CD4-positive, CD25-positive, alpha-beta regulatory T cell (primary cell): ENCODE measurements around the gene FNDC11. TPM values are rescaled to one million over a fixed set of nuclear protein-coding genes. Genes with fewer than 3 reads are reported as not detected.

ENCODE experiments used
- ATAC-seq, 2 donors: fragments of 150-1000 bp; cut with Tn5 transposase; one replicate each; pipeline ENCODE4 v1.10.0; 2021; ENCODE audit warnings: low read depth in 2 of 2, moderate number of reproducible peaks in 2 of 2, moderate library complexity in 1 of 2
- DNase-seq, 3 donors: peaks; one replicate each; pipeline versions ENCODE4 v3.0.0 to v3.0.0-alpha.2; 2012 to 2022; ENCODE audit warnings: mixed read lengths in 1 of 3
- H3K27ac ChIP-seq: one replicate; pipeline ENCODE4 v1.7.0; 2013; ENCODE audit warnings: mild to moderate bottlenecking, low read length; ENCODE audit not compliant: insufficient read depth, poor library complexity, severe bottlenecking
- H3K27me3 ChIP-seq: one replicate; pipeline ENCODE4 v1.7.0; 2013; ENCODE audit warnings: low read length; ENCODE audit not compliant: control insufficient read depth, insufficient read depth
- H3K36me3 ChIP-seq: one replicate; pipeline ENCODE4 v1.7.0; 2013; ENCODE audit warnings: mild to moderate bottlenecking, low read length, moderate library complexity; ENCODE audit not compliant: control insufficient read depth, insufficient read depth
- H3K4me1 ChIP-seq: 2 replicates; pipeline ENCODE4 v1.7.0; 2013; ENCODE audit warnings: mild to moderate bottlenecking, low read length; ENCODE audit not compliant: insufficient read depth, control insufficient read depth, poor library complexity, severe bottlenecking
- H3K4me3 ChIP-seq: one replicate; pipeline ENCODE4 v1.7.0; 2013; ENCODE audit warnings: low read depth, mild to moderate bottlenecking, low read length, moderate library complexity
- H3K9me3 ChIP-seq, 2 experiments: 1 replicate in 1 of 2; 2 replicates in 1 of 2; pipeline ENCODE4 v1.7.0; 2013; ENCODE audit warnings: low read length in 2 of 2, mild to moderate bottlenecking in 1 of 2, moderate library complexity in 1 of 2; ENCODE audit not compliant: control insufficient read depth in 2 of 2
- H3K27ac Mint-ChIP-seq, 3 donors: one replicate each; pipeline ENCODE4 v1.8.0; 2020 to 2022; ENCODE audit warnings: mild to moderate bottlenecking in 3 of 3, mixed read lengths in 3 of 3, moderate library complexity in 2 of 3
- H3K27me3 Mint-ChIP-seq: one replicate; pipeline ENCODE4 v1.8.0; 2022; ENCODE audit warnings: mild to moderate bottlenecking, mixed read lengths
- H3K36me3 Mint-ChIP-seq: one replicate; pipeline ENCODE4 v1.8.0; 2020; ENCODE audit warnings: mixed read lengths
- H3K4me1 Mint-ChIP-seq, 4 donors: one replicate each; pipeline ENCODE4 v1.8.0; 2020 to 2022; ENCODE audit warnings: mixed read lengths in 4 of 4, mild to moderate bottlenecking in 1 of 4
- H3K4me3 Mint-ChIP-seq, 4 donors: one replicate each; pipeline ENCODE4 v1.8.0; 2020 to 2022; ENCODE audit warnings: mild to moderate bottlenecking in 4 of 4, mixed read lengths in 4 of 4, moderate library complexity in 3 of 4
- H3K9me3 Mint-ChIP-seq, 7 donors: one replicate each; pipeline ENCODE4 v1.8.0; 2020 to 2022; ENCODE audit warnings: mixed read lengths in 7 of 7, mild to moderate bottlenecking in 3 of 7, moderate library complexity in 2 of 7
- polyA plus RNA-seq, 4 donors: library from polyadenylated mRNA; unstranded; fragments of 300-500 nt; fragmentation: Illumina TruSeq; gene quantifications; one replicate each; pipeline ENCODE4 v1.2.3, GENCODE V29; 2021
- total RNA-seq: library from RNA; stranded (reverse); gene quantifications from one replicate; pipeline ENCODE4 v1.2.3, GENCODE V29; 2022

Gene FNDC11
- total and polyA plus RNA-seq, 5 donors from 2014 or later = 0.07 to 1.5 (median 0.18) TPM

DNA sequence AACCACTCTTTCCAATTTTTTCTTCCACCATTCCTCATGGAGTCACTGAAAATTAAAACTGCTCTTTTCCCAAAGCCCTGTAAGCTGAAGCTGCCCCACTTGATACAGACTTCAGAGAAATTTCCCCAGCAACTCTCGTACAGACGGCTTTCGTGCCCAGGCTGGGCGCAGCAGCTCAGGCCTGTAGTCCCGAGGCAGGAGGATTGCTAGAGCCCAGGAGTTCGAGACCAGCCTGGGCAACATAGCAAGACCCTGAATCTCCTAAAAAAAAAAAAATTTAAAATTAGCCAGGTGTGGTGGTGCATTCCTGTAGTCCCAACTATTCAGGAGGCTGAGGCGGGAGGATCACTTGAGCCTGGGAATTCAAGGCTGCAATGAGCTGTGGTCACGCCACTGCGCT is 26.8 kb upstream of the FNDC11 start:
- H3K27ac ChIP-seq = no peak overlapping the region
- no peaks in the 10 kb centered on the region for H3K27me3 ChIP-seq
- peaks cover 10% of the 10 kb centered on the region for H3K36me3 ChIP-seq
- H3K4me1 ChIP-seq = peaks cover 6% of the 10 kb centered on the region
- Mint-ChIP-seq H3K4me1 (peaks cover 4 to 20% (median 13%) of the 10 kb centered on the region in 4 donors), H3K4me3 (peak overlapping the region in 1 of 4 donors; percentile 61), H3K27ac (peak overlapping the region in 2 of 3 donors; percentile 4 to 35), H3K36me3 (peaks cover 13% of the 10 kb centered on the region), H3K27me3 (peaks cover 10% of the 10 kb centered on the region), H3K9me3 (peaks cover 0 to 3% (median 2%) of the 10 kb centered on the region in 7 donors)
- no peaks in the 10 kb centered on the region for H3K9me3 ChIP-seq
- no peak overlapping the region for H3K4me3 ChIP-seq
- DNase-seq = no peak
- ATAC-seq = no peak

DNA sequence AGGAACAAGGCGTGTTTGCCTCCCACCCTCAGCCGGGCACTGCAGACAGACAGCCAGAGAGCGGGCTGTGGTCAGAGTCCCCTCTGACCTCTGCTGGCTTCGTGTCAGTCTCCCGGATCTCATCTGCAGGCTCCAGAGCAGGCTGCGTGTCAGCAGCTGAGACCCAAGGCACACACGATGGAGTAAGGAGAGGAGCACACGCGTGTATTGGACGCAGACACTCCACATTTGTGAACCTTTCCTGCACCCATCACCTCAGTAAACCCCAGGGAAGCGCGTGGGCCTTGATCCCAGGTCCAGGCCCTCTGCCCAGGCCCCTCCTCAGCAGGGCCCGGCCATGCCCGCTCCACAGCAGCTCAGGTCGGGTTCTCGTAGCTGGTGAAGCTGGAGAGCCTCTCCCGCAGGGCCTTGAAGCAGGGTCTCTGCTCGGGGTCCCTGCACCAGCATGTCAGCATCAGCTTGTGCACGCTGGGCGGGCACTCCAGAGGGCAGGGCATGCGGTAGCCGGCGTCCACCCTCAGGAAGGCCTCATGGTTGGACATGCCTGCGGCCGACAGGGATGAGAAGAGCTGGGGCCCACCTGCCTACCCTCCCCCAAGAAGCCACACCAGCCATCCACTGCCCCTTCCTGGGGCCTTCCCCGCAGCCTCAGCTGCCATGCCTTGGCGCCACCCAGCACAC is 24.6 kb upstream of the FNDC11 start:
- H3K4me1 ChIP-seq = no peaks in the 10 kb centered on the region
- Mint-ChIP-seq H3K36me3 (peaks cover 3% of the 10 kb centered on the region), H3K4me3 (peak overlapping the region in 1 of 4 donors; percentile 44), H3K4me1 (peaks cover 4 to 12% (median 8%) of the 10 kb centered on the region in 4 donors), H3K9me3 (no peaks in the 10 kb centered on the region), H3K27ac (peak overlapping the region in 1 of 3 donors; percentile 38), H3K27me3 (peaks cover 10% of the 10 kb centered on the region)
- ATAC-seq = no peak
- no peaks in the 10 kb centered on the region for H3K9me3 ChIP-seq
- no peak for DNase-seq
- no peaks in the 10 kb centered on the region for H3K36me3 ChIP-seq
- H3K27me3 ChIP-seq = no peaks in the 10 kb centered on the region
- no peak overlapping the region for H3K27ac ChIP-seq
- H3K4me3 ChIP-seq = no peak overlapping the region

DNA sequence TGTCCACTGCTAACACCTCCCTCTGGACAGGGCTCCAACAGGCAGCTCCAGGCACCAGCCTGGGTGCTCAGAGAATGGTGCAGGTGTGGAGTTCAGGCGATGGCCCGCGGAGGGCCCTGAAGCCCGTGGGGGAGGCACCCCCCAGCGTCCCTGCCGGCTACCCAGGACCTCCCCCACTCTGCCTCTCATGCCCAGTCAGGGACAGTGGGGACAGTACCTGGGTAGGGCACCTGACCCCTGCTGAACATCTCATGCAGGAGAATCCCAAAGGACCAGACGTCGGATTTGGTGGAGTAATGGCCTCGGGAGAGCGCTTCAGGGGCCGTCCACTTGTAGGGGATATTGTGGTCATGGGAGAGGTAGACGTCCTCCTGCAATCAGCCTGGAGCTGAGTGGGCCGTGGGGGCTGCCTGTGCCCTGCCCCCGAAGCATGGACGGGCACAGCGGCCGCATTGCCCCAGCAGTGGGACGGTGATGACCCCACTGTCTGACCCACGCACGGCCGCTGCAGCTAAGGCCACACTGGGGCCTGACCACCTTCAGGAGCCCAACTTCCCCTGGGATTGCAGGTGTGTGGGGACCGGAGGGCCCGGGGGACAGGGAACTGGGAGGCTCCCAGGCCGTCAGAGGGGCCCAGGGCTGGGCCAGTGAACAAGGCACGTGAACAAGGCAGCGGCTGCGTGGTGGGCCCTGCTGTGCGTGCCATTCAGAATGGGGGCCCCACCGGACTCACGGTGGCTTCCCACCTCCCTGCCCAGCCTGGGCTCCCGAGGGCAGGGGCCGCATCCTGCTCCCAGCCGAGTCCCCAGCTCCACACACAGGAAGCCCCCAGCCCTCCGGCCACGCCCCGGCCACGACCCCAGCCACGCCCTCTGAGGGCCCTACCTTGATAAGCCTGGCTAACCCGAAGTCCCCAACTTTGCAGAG is 23.8 kb upstream of the FNDC11 start:
- Histone ChIP-seq H3K4me1 (no peaks in the 10 kb centered on the region), H3K9me3 (no peaks in the 10 kb centered on the region), H3K27ac (no peak overlapping the region), H3K4me3 (no peak overlapping the region), H3K27me3 (no peaks in the 10 kb centered on the region), H3K36me3 (no peaks in the 10 kb centered on the region)
- Mint-ChIP-seq H3K9me3 (no peaks in the 10 kb centered on the region), H3K4me3 (peak overlapping the region in 1 of 4 donors; percentile 44), H3K36me3 (no peaks in the 10 kb centered on the region), H3K4me1 (peaks cover 2 to 7% (median 4%) of the 10 kb centered on the region in 4 donors), H3K27me3 (peaks cover 5% of the 10 kb centered on the region), H3K27ac (no peak overlapping the region)
- no peak for DNase-seq
- ATAC-seq = no peak

DNA sequence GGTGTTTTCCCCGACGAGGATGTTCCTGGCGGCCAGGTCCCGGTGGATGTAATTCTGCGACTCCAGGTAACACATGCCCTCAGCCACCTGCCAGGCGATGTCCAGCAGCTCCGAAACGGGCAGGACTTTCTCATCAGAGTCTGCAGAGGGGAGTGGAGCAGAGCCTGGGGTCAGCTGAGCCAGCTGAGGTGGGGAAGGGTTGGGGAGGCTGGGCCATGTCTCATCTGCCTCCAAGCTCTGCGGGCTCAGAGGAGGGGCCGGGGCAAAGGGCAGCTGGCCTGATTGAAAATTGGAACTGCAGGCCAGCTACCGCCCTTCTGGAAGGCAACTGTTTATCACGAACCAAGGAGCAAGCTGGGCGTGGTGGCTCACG is 23.2 kb upstream of the FNDC11 start:
- Mint-ChIP-seq H3K27ac (no peak overlapping the region), H3K27me3 (peaks cover 5% of the 10 kb centered on the region), H3K36me3 (no peaks in the 10 kb centered on the region), H3K4me3 (no peak overlapping the region), H3K4me1 (peaks cover 0 to 7% (median 3%) of the 10 kb centered on the region in 4 donors), H3K9me3 (no peaks in the 10 kb centered on the region)
- DNase-seq (no peak), ATAC-seq (no peak)
- Histone ChIP-seq H3K27ac (no peak overlapping the region), H3K27me3 (no peaks in the 10 kb centered on the region), H3K4me1 (no peaks in the 10 kb centered on the region), H3K36me3 (no peaks in the 10 kb centered on the region), H3K4me3 (no peak overlapping the region), H3K9me3 (no peaks in the 10 kb centered on the region)

DNA sequence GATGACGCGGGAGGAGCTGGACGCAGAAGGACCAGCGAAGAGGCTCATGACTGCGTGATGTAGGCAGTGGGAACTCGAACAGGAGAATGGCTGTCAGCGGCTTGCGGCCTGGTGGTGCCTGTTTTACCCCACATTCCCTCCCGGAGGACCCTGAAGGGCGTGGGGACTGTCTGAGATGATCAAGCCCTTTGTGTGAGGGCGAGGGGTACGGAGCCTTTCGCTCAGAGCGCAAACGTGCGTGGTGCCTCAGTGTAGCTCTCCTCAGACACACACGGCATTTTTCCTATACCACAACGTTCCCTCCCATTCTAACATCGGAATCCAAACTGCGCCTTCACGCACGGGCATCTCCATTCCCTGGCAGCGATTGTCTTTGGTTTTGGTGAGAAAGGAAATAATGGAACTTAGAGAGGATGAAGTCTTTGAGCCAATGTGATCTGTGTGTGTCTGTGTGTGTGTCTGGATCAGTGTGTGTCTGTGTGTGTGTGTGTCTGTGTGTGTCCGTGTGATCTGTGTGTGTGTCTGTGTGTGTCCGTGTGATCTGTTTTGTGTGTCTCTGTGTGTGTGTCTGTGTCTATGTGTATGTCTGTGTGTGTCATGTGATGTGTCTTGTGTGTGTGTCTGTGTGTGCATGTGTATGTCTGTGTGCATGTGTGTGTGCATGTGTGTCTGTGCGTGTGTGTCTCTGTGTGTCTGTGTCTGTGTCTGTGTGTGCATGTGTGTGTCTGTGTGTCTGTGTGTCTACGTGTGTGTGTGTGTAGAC is 22.1 kb upstream of the FNDC11 start:
- Mint-ChIP-seq H3K4me1 (peaks cover 0 to 7% (median 5%) of the 10 kb centered on the region in 4 donors), H3K27me3 (peaks cover 5% of the 10 kb centered on the region), H3K4me3 (peak overlapping the region in 2 of 4 donors; percentile 72 to 96), H3K27ac (no peak overlapping the region), H3K36me3 (no peaks in the 10 kb centered on the region), H3K9me3 (no peaks in the 10 kb centered on the region)
- Histone ChIP-seq H3K36me3 (no peaks in the 10 kb centered on the region), H3K27me3 (no peaks in the 10 kb centered on the region), H3K4me1 (peaks cover 2% of the 10 kb centered on the region), H3K9me3 (no peaks in the 10 kb centered on the region), H3K27ac (no peak overlapping the region), H3K4me3 (no peak overlapping the region)
- DNase-seq = no peak
- ATAC-seq = no peak

DNA sequence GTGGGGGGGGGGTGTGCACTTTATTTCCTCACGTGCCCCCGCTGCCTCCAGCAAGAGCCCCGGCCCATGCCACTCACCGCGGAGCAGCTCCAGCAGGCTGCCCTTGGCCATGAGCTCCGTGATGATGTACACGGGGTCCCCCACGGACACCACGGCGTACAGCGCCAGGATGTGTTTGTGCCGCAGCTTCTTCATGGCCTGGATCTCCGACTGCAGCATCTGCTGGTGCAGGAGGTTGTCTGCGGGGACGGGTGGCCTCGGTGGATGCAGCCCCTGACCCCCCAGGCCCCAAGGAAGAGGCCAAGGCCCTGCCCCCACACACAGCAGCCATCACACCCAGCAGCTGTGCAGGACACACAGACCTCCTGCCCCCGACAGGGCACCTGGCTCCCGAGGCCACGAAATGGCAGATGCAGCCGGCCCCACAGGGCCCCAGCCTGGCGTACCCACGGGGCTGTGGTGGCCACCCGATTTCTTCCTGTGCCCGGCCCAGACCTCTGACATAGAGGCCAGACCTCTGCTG is 21.4 kb upstream of the FNDC11 start:
- Mint-ChIP-seq H3K27me3 (peaks cover 5% of the 10 kb centered on the region), H3K9me3 (no peaks in the 10 kb centered on the region), H3K4me1 (peaks cover 0 to 9% (median 4%) of the 10 kb centered on the region in 4 donors), H3K27ac (no peak overlapping the region), H3K36me3 (no peaks in the 10 kb centered on the region), H3K4me3 (peak overlapping the region in 2 of 4 donors; percentile 72 to 96)
- no peaks in the 10 kb centered on the region for H3K9me3 ChIP-seq
- no peaks in the 10 kb centered on the region for H3K27me3 ChIP-seq
- no peak for DNase-seq
- no peaks in the 10 kb centered on the region for H3K36me3 ChIP-seq
- no peak for ATAC-seq
- peaks cover 8% of the 10 kb centered on the region for H3K4me1 ChIP-seq
- no peak overlapping the region for H3K4me3 ChIP-seq
- no peak overlapping the region for H3K27ac ChIP-seq

DNA sequence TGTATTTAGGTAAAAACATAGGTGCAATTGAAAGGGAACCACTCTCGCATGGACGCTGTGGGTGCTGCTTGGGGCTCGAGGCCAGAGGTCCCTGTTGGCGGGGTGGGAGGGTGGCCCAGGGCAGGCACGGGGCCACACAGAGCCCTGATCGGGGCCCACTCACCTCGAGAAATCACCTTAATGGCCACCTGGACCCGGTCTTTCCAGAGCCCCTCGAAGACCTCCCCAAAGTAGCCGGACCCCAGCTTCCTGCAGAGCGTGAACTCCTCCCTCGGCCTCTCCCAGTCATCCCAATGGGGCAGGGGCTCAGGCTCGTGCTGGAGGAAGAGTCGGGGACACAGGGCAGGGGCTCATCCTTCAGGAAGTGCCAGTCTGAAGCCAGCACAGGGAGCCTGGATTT is 20.6 kb upstream of the FNDC11 start:
- peaks cover 17% of the 10 kb centered on the region for H3K4me1 ChIP-seq
- H3K27ac Mint-ChIP-seq = no peak overlapping the region
- no peaks in the 10 kb centered on the region for H3K27me3 Mint-ChIP-seq
- H3K4me3 ChIP-seq = no peak overlapping the region
- H3K4me1 Mint-ChIP-seq = peaks cover 0 to 15% (median 4%) of the 10 kb centered on the region in 4 donors
- no peaks in the 10 kb centered on the region for H3K36me3 ChIP-seq
- H3K27me3 ChIP-seq = no peaks in the 10 kb centered on the region
- no peaks in the 10 kb centered on the region for H3K36me3 Mint-ChIP-seq
- H3K9me3 ChIP-seq = no peaks in the 10 kb centered on the region
- no peak for DNase-seq
- no peak for ATAC-seq
- no peaks in the 10 kb centered on the region for H3K9me3 Mint-ChIP-seq
- peak overlapping the region in 1 of 4 donors; percentile 38 for H3K4me3 Mint-ChIP-seq
- no peak overlapping the region for H3K27ac ChIP-seq
